Trophoblast cell (in vitro differentiated cells and primary cell): ENCODE data around the gene NEK1.

Source experiments
- DNase-seq, 2 donors: peaks; one replicate each; pipeline ENCODE4 v3.0.0-alpha.2; 2016
- H2AFZ ChIP-seq: 2 replicates; pipeline ENCODE4 v1.6.1; 2013; ENCODE audit warnings: low read length, moderate library complexity, mild to moderate bottlenecking; ENCODE audit not compliant: insufficient read depth, poor library complexity
- H2AK5ac ChIP-seq: 2 replicates; pipeline ENCODE4 v1.6.1; 2013; ENCODE audit warnings: mild to moderate bottlenecking, low read length
- H2BK120ac ChIP-seq: 2 replicates; pipeline ENCODE4 v1.6.1; 2013; ENCODE audit warnings: low read length, mild to moderate bottlenecking, moderate library complexity; ENCODE audit not compliant: insufficient read depth, poor library complexity
- H2BK12ac ChIP-seq: 2 replicates; pipeline ENCODE4 v1.6.1; 2013; ENCODE audit warnings: mild to moderate bottlenecking, low read length, moderate library complexity
- H2BK5ac ChIP-seq: 2 replicates; pipeline ENCODE4 v1.6.1; 2013; ENCODE audit warnings: low read length, low read depth, moderate library complexity, mild to moderate bottlenecking; ENCODE audit not compliant: poor library complexity
- H3K14ac ChIP-seq: 2 replicates; pipeline ENCODE4 v1.6.1; 2013; ENCODE audit warnings: mild to moderate bottlenecking, low read length
- H3K18ac ChIP-seq: 2 replicates; pipeline ENCODE4 v1.6.1; 2013; ENCODE audit warnings: mild to moderate bottlenecking, low read length
- H3K23ac ChIP-seq: 2 replicates; pipeline ENCODE4 v1.6.1; 2013; ENCODE audit warnings: low read length
- H3K27ac ChIP-seq: 2 replicates; pipeline ENCODE4 v1.5.1; 2013; ENCODE audit warnings: low read depth, mild to moderate bottlenecking, inconsistent platforms, low read length, moderate library complexity
- H3K27me3 ChIP-seq: 2 replicates; pipeline ENCODE4 v1.6.1; 2013; ENCODE audit warnings: inconsistent platforms, mild to moderate bottlenecking, low read length, moderate library complexity; ENCODE audit not compliant: insufficient read depth
- H3K36me3 ChIP-seq, 2 experiments: 1 replicate in 1 of 2; 2 replicates in 1 of 2; pipeline ENCODE4 v1.6.1; 2013; ENCODE audit warnings: low read length in 2 of 2, mild to moderate bottlenecking in 2 of 2, moderate library complexity in 1 of 2; ENCODE audit not compliant: insufficient read depth in 2 of 2, control insufficient read depth in 1 of 2
- H3K4ac ChIP-seq: 2 replicates; pipeline ENCODE4 v1.6.1; 2013; ENCODE audit warnings: low read depth, mild to moderate bottlenecking, low read length, moderate library complexity
- H3K4me1 ChIP-seq, 2 experiments: 1 replicate in 1 of 2; 2 replicates in 1 of 2; pipeline ENCODE4 v1.6.1; 2013; ENCODE audit warnings: low read length in 2 of 2, mild to moderate bottlenecking in 2 of 2, moderate library complexity in 1 of 2; ENCODE audit not compliant: insufficient read depth in 2 of 2, control insufficient read depth in 1 of 2
- H3K4me2 ChIP-seq: 2 replicates; pipeline ENCODE4 v1.6.1; 2013; ENCODE audit warnings: inconsistent platforms, mild to moderate bottlenecking, low read length, moderate library complexity
- H3K4me3 ChIP-seq: 2 replicates; pipeline ENCODE4 v1.5.1; 2013; ENCODE audit warnings: mild to moderate bottlenecking, low read depth, low read length, inconsistent platforms
- H3K79me1 ChIP-seq: one replicate; pipeline ENCODE4 v1.6.1; 2013; ENCODE audit warnings: low read length
- H3K79me2 ChIP-seq: 2 replicates; pipeline ENCODE4 v1.6.1; 2013; ENCODE audit warnings: low read length, mild to moderate bottlenecking; ENCODE audit not compliant: control insufficient read depth, insufficient read depth, poor library complexity
- H3K9ac ChIP-seq: 2 replicates; pipeline ENCODE4 v1.6.1; 2013; ENCODE audit warnings: mild to moderate bottlenecking, low read length
- H3K9me3 ChIP-seq: 2 replicates; pipeline ENCODE4 v1.6.1; 2013; ENCODE audit warnings: low read depth, mild to moderate bottlenecking, control low read depth, inconsistent platforms, low read length; ENCODE audit not compliant: insufficient read depth
- H4K12ac ChIP-seq: 2 replicates; pipeline ENCODE4 v1.6.1; 2013; ENCODE audit warnings: low read depth, mild to moderate bottlenecking, low read length, moderate library complexity
- H4K8ac ChIP-seq: 2 replicates; pipeline ENCODE4 v1.6.1; 2013; ENCODE audit warnings: low read depth, mild to moderate bottlenecking, low read length, moderate library complexity
- H4K91ac ChIP-seq: one replicate; pipeline ENCODE4 v1.6.1; 2013; ENCODE audit warnings: low read depth, mild to moderate bottlenecking, low read length, moderate library complexity
- WGBS: extraction: QIAGEN DNeasy Blood & Tissue Kit; methylation state at CpG from one replicate; pipeline ENCODE4 v1.1.7; 2013; ENCODE audit warnings: missing lambda C conversion rate; ENCODE audit not compliant: insufficient read length, insufficient coverage; ENCODE audit errors: extremely low coverage; 5-methylcytosine and 5-hydroxymethylcytosine counted together

NEK1 gene

GRCh38 chr4:169618286-169618685, 5.9 kb upstream of the NEK1 start:
- no peak overlapping the region for H4K91ac ChIP-seq
- H3K9ac ChIP-seq = no peak overlapping the region
- H3K36me3 ChIP-seq = no peaks in the 10 kb centered on the region
- no peak overlapping the region for H3K14ac ChIP-seq
- no peaks in the 10 kb centered on the region for H3K79me2 ChIP-seq
- H2BK120ac ChIP-seq = no peak overlapping the region
- no peak overlapping the region for H2AFZ ChIP-seq
- peak; percentile 40 to 93 for DNase-seq
- H4K8ac ChIP-seq = no peak overlapping the region
- H3K9me3 ChIP-seq = no peaks in the 10 kb centered on the region
- H3K27me3 ChIP-seq = no peaks in the 10 kb centered on the region
- peaks cover 0 to 2% of the 10 kb centered on the region in 2 experiments for H3K4me1 ChIP-seq
- H3K4ac ChIP-seq = no peak overlapping the region
- peaks cover 9% of the 10 kb centered on the region for H3K79me1 ChIP-seq
- H3K4me2 ChIP-seq = no peak overlapping the region
- H3K23ac ChIP-seq = no peak overlapping the region
- no peak overlapping the region for H4K12ac ChIP-seq
- H3K4me3 ChIP-seq = no peak overlapping the region
- no peak overlapping the region for H2BK5ac ChIP-seq
- no peak overlapping the region for H2AK5ac ChIP-seq
- no peak overlapping the region for H2BK12ac ChIP-seq
- no CpG with 5 or more reads among the region's 3 CpGs for WGBS
- H3K27ac ChIP-seq = no peak overlapping the region
- no peak overlapping the region for H3K18ac ChIP-seq

GRCh38 chr4:169617306-169617705, 4.9 kb upstream of the NEK1 start:
- Histone ChIP-seq H3K36me3 (no peaks in the 10 kb centered on the region), H2BK120ac (no peak overlapping the region), H4K8ac (no peak overlapping the region), H4K91ac (no peak overlapping the region), H3K9ac (no peak overlapping the region), H3K27ac (no peak overlapping the region), H3K79me1 (peaks cover 10% of the 10 kb centered on the region), H2AK5ac (no peak overlapping the region), H3K4me2 (no peak overlapping the region), H2BK5ac (no peak overlapping the region), H3K23ac (no peak overlapping the region), H3K9me3 (no peaks in the 10 kb centered on the region), H3K27me3 (no peaks in the 10 kb centered on the region), H3K18ac (no peak overlapping the region), H3K4me3 (no peak overlapping the region), H3K4ac (no peak overlapping the region), H3K79me2 (peaks cover under 1% of the 10 kb centered on the region), H3K14ac (no peak overlapping the region), H4K12ac (no peak overlapping the region), H3K4me1 (peaks cover 0 to 2% of the 10 kb centered on the region in 2 experiments), H2AFZ (no peak overlapping the region), H2BK12ac (no peak overlapping the region)
- DNase-seq = no peak
- WGBS = no CpG with 5 or more reads among the region's 2 CpGs

GRCh38 chr4:169616846-169617245, 4.5 kb upstream of the NEK1 start:
- DNase-seq = no peak
- Histone ChIP-seq H3K9me3 (no peaks in the 10 kb centered on the region), H3K79me2 (peaks cover 3% of the 10 kb centered on the region), H3K4me3 (no peak overlapping the region), H4K91ac (no peak overlapping the region), H3K79me1 (peaks cover 13% of the 10 kb centered on the region), H4K8ac (no peak overlapping the region), H2BK12ac (no peak overlapping the region), H3K23ac (no peak overlapping the region), H3K18ac (no peak overlapping the region), H3K4ac (no peak overlapping the region), H4K12ac (no peak overlapping the region), H3K14ac (no peak overlapping the region), H3K9ac (no peak overlapping the region), H3K27me3 (no peaks in the 10 kb centered on the region), H2AK5ac (no peak overlapping the region), H3K4me1 (peaks cover 0 to under 1% of the 10 kb centered on the region in 2 experiments), H3K4me2 (no peak overlapping the region), H3K36me3 (no peaks in the 10 kb centered on the region), H3K27ac (no peak overlapping the region), H2AFZ (no peak overlapping the region), H2BK5ac (no peak overlapping the region), H2BK120ac (no peak overlapping the region)

GRCh38 chr4:169615467-169616106, 3.2 kb upstream of the NEK1 start:
- Histone ChIP-seq H3K9ac (no peak overlapping the region), H4K91ac (no peak overlapping the region), H3K18ac (no peak overlapping the region), H3K4me3 (no peak overlapping the region), H3K4me1 (no peaks in the 10 kb centered on the region), H2BK120ac (no peak overlapping the region), H2AFZ (no peak overlapping the region), H3K79me1 (peaks cover 10% of the 10 kb centered on the region), H3K14ac (no peak overlapping the region), H2AK5ac (no peak overlapping the region), H2BK5ac (no peak overlapping the region), H2BK12ac (no peak overlapping the region), H3K4me2 (no peak overlapping the region), H3K36me3 (no peaks in the 10 kb centered on the region), H4K12ac (no peak overlapping the region), H3K4ac (no peak overlapping the region), H3K27me3 (no peaks in the 10 kb centered on the region), H3K9me3 (no peaks in the 10 kb centered on the region), H4K8ac (no peak overlapping the region), H3K23ac (no peak overlapping the region), H3K27ac (no peak overlapping the region), H3K79me2 (peaks cover 3% of the 10 kb centered on the region)
- WGBS = no CpG with 5 or more reads among the region's 4 CpGs
- DNase-seq = peak in 1 of 2 donors; percentile 68
